Ovary (tissue), 9 donors: ENCODE data around the gene KRT37. TPM values are rescaled to one million over a fixed set of nuclear protein-coding genes. Genes with fewer than 3 reads are reported as not detected.
"Not testable (repeated sequence)": the region's sequence is repeated elsewhere in the genome, so short reads cannot be mapped to it uniquely, and the experiment has no call there.

Experiments
- DNase-seq, 5 donors: peaks; one replicate each; pipeline ENCODE4 v3.0.0-alpha.2; 2019 to 2020
- H3K27ac ChIP-seq, 2 donors: fragments of 200-600 bp; one replicate each; pipeline versions ENCODE4 v1.5.1 to v1.8.0; 2019 to 2022
- H3K27me3 ChIP-seq: fragments of 200-600 bp; one replicate; pipeline ENCODE4 v1.8.0; 2022
- H3K36me3 ChIP-seq: fragments of 200-600 bp; sonication (generic); one replicate; pipeline ENCODE4 v1.5.1; 2019
- H3K4me1 ChIP-seq: one replicate; pipeline ENCODE4 v1.8.1; 2013; ENCODE audit warnings: mild to moderate bottlenecking, moderate library complexity; ENCODE audit not compliant: insufficient read depth
- H3K4me3 ChIP-seq: fragments of 200-600 bp; sonication (generic); one replicate; pipeline ENCODE4 v1.5.1; 2017
- H3K9me3 ChIP-seq, 2 donors: fragments of 200-600 bp in 1 of 2; sonication (generic) in 1 of 2; one replicate each; pipeline versions ENCODE4 v1.5.1 to v1.8.1; 2013 to 2019; ENCODE audit warnings: mild to moderate bottlenecking in 1 of 2, moderate library complexity in 1 of 2
- EP300 ChIP-seq: sonication (generic); formaldehyde crosslinking; IDR thresholded peaks from one replicate; pipeline ENCODE4 v1.6.1; 2017; ENCODE audit warnings: antibody characterized with exemption
- POLR2A ChIP-seq: fragments of 450-650 bp; IDR thresholded peaks from one replicate; pipeline ENCODE4 v1.6.1; 2017; ENCODE audit warnings: antibody characterized with exemption, mild to moderate bottlenecking, moderate library complexity
- WGBS, 3 donors: extraction: QIAGEN DNeasy Blood & Tissue Kit in 1 of 3; methylation state at CpG; one replicate each; pipeline versions ENCODE4 v1.1.5 to v1.1.7; 2013 to 2017; 5-methylcytosine and 5-hydroxymethylcytosine counted together
- intact Hi-C, 4 donors: fragments of 100-400 bp; cut with DNase I; formaldehyde crosslinking; loops; one replicate each; pipeline versions ENCODE4 v1.11.0 to v1.15.1; 2022 to 2023
- polyA plus RNA-seq, 2 donors: library from polyadenylated mRNA; stranded (reverse); fragments of 200-250 nt in 1 of 2; fragments of 350-450 nt in 1 of 2; fragmentation: Illumina TruSeq in 1 of 2; extraction: RNeasy Lipid Tissue Mini Kit (QIAGEN cat#74804) in 1 of 2; gene quantifications; one replicate each; pipeline ENCODE4 v1.2.3, GENCODE V29; 2013 to 2014
- total RNA-seq, 7 donors: library from RNA; depleted of rRNA in 2 of 7; stranded (reverse); fragments of >200 nt in 2 of 7; fragmentation: NEBNext Ultra II Directional in 3 of 7; extraction: Animal tissue kit (Norgen Biotek cat#: 25700) in 3 of 7; gene quantifications; one replicate each; pipeline versions ENCODE4 v1.1.0 to v1.2.4, GENCODE V29; 2016 to 2023
- TF ChIP-seq, protein P1 (sequence below), 3 donors: fragments of 450-650 bp in 2 of 3; fragments of 200-600 bp in 1 of 3; IDR thresholded peaks; one replicate each; pipeline versions ENCODE4 v1.5.1 to v1.8.0; 2016 to 2022; ENCODE audit warnings: antibody characterized with exemption in 3 of 3, mild to moderate bottlenecking in 1 of 3
- donor health status: DM: no; HTN: no; CAD: no; lungs with moderate emphysema.
- donor health status: DM: no; HTN: no; CAD: no.
- donor health status: Bipolar disorder and iron deficiency.
- donor health status: DM: yes; HTN: yes; CAD: no.
- donor health status: DM: no; HTN: no; CAD: no.
- donor health status: DM: yes; HTN: yes; CAD: no.

The KRT37 gene
- total and polyA plus RNA-seq, 9 donors, result not detected

GRCh38 chr17:41396340-41396739, 28.0 kb downstream of the KRT37 start:
- peaks cover 14% of the 10 kb centered on the region for H3K4me1 ChIP-seq
- no peak for DNase-seq
- no peak overlapping the region for H3K4me3 ChIP-seq
- no peaks in the 10 kb centered on the region for H3K9me3 ChIP-seq
- no peaks in the 10 kb centered on the region for H3K27me3 ChIP-seq
- WGBS, 3 donors, result 92 to 96% (median 94%) methylated on average over 7 of the region's 7 CpGs
- no peaks in the 10 kb centered on the region for H3K36me3 ChIP-seq
- TF ChIP-seq, protein P1, sequence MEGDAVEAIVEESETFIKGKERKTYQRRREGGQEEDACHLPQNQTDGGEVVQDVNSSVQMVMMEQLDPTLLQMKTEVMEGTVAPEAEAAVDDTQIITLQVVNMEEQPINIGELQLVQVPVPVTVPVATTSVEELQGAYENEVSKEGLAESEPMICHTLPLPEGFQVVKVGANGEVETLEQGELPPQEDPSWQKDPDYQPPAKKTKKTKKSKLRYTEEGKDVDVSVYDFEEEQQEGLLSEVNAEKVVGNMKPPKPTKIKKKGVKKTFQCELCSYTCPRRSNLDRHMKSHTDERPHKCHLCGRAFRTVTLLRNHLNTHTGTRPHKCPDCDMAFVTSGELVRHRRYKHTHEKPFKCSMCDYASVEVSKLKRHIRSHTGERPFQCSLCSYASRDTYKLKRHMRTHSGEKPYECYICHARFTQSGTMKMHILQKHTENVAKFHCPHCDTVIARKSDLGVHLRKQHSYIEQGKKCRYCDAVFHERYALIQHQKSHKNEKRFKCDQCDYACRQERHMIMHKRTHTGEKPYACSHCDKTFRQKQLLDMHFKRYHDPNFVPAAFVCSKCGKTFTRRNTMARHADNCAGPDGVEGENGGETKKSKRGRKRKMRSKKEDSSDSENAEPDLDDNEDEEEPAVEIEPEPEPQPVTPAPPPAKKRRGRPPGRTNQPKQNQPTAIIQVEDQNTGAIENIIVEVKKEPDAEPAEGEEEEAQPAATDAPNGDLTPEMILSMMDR (IDR thresholded peaks at IDR 0.05), result no peak
- TF ChIP-seq POLR2A (no peak), EP300 (no peak)
- intact Hi-C loops, result loop anchor here in 1 of 4 donors (10.0 kb wide), 1 partner anchor 492 kb away; no protein-coding TSS in a partner anchor
- no peak overlapping the region for H3K27ac ChIP-seq

DNA sequence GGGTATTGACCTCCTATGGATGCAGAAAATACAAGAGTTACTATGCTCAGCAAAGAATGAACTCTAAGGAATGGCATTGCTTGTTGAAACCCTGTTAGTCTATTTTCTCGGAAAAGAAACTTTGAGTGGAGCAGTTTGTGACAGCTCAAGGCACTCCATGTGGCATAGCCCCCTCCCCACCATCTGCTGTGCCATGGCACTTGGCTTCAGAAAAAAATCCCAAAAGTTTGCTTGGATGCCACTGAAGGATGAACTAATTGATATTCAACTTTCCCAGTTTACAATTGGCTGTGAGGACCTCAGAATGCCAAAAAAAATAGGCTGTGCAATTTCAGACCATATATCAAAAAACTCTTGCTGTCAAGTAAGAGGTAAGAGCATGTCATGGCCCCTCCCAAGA, 28.8 kb downstream of the KRT37 start:
- no peak for DNase-seq
- no peak overlapping the region for H3K4me3 ChIP-seq
- H3K9me3 ChIP-seq, result no peaks in the 10 kb centered on the region
- TF ChIP-seq EP300 (no peak), POLR2A (no peak)
- TF ChIP-seq, protein P1 (IDR thresholded peaks at IDR 0.05), result no peak
- intact Hi-C loops, result loop anchor here in 1 of 4 donors (10.0 kb wide), 1 partner anchor 491 kb away; no protein-coding TSS in a partner anchor
- H3K27ac ChIP-seq, result no peak overlapping the region
- H3K4me1 ChIP-seq, result peaks cover 14% of the 10 kb centered on the region
- H3K27me3 ChIP-seq, result no peaks in the 10 kb centered on the region
- no peaks in the 10 kb centered on the region for H3K36me3 ChIP-seq
- 93 to 100% (median 95%) methylated on average over 1 of the region's 1 CpG for WGBS, 3 donors

- H3K9me3 ChIP-seq, H3K27ac ChIP-seq, H3K27me3 ChIP-seq, H3K4me3 ChIP-seq, H3K36me3 ChIP-seq, DNase-seq: not testable (repeated sequence)
- intact Hi-C loops, result loop anchor here in 1 of 4 donors (10.0 kb wide), 1 partner anchor 490 kb away; no protein-coding TSS in a partner anchor
- 92 to 94% (median 93%) methylated on average over 11 to 12 of the region's 12 CpGs for WGBS, 3 donors
- peaks cover 14% of the 10 kb centered on the region for H3K4me1 ChIP-seq
Measured at GRCh38 chr17:41395044-41395443, 29.3 kb downstream of the KRT37 start.

DNA sequence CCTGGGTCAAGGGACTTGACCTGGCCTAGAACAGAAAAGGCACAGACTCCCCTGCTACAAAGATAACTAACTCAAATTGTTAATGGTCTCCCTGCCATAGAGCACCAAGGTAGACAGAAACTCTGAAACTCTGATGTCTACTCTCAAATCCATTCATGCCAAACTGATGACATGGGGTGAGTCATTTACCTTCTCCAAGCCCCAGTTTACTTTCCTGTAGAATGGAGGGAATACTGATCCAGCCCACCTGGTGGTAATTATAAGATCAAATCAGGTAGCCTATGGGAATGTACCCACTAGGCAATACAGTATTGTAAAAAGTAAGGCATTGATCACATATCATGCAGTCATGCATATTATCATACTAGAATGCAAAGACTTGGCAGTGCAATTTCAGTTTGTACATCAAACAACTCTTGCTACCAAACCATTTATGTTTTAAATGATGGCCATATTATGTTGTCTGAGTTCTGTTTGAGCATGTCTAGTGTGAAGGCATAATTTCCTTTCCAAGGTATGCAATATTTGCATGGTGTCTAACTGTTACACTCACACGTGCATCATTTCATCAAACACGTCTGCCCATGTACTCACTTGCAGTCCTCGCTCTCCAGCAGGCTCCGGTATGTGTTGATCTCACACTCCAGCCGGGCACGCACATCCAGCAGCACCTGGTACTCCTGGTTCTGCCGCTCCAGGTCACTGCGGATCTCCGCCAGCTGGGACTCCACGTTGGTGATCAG, 30.0 kb downstream of the KRT37 start:
- H3K4me3 ChIP-seq, result no peak overlapping the region
- no peaks in the 10 kb centered on the region for H3K36me3 ChIP-seq
- no peaks in the 10 kb centered on the region for H3K27me3 ChIP-seq
- 91 to 95% (median 91%) methylated on average over 10 of the region's 10 CpGs for WGBS, 3 donors
- TF ChIP-seq EP300, result no peak
- intact Hi-C loops, result loop anchor here in 1 of 4 donors (10.0 kb wide), 1 partner anchor 490 kb away; no protein-coding TSS in a partner anchor
- peaks cover 14% of the 10 kb centered on the region for H3K4me1 ChIP-seq
- no peak for DNase-seq
- H3K9me3 ChIP-seq, result no peaks in the 10 kb centered on the region
- H3K27ac ChIP-seq, result no peak overlapping the region

- no peaks in the 10 kb centered on the region for H3K27me3 ChIP-seq
- DNase-seq, result no peak
Measured at GRCh38 chr17:41393826-41394225, 30.6 kb downstream of the KRT37 start.

More at GRCh38 chr17:41393826-41394225, 30.6 kb downstream of the KRT37 start:
- Histone ChIP-seq H3K9me3 (no peaks in the 10 kb centered on the region), H3K27ac (no peak overlapping the region), H3K4me3 (no peak overlapping the region), H3K36me3 (no peaks in the 10 kb centered on the region), H3K4me1 (peaks cover 14% of the 10 kb centered on the region)
- TF ChIP-seq, protein P1 (IDR thresholded peaks at IDR 0.05), result no peak
- TF ChIP-seq POLR2A (no peak), EP300 (no peak)
- WGBS, 3 donors, result 73 to 84% (median 82%) methylated on average over 10 of the region's 10 CpGs
- intact Hi-C loops, result loop anchor here in 1 of 4 donors (10.0 kb wide), 1 partner anchor 489 kb away; no protein-coding TSS in a partner anchor
